HG03139 (cell line): ENCODE results near the gene ARHGAP25.

Source experiments
- ATAC-seq: cut with Tn5 transposase; IDR thresholded peaks from one replicate; pipeline ENCODE4 v1.9.1; 2021; ENCODE audit not compliant: unreplicated experiment

The ARHGAP25 gene

GRCh38 chr2:68764806-68765311, 30.2 kb downstream of the ARHGAP25 start:
- ATAC-seq, result no peak

GRCh38 chr2:68765739-68766375, 31.2 kb downstream of the ARHGAP25 start:
- no peak for ATAC-seq

- peak; percentile 60 for ATAC-seq
These were observed 31.8 kb downstream of the ARHGAP25 start for GRCh38 chr2:68766376-68766845.

GRCh38 chr2:68767031-68767961, 32.7 kb downstream of the ARHGAP25 start:
- no peak for ATAC-seq

- no peak for ATAC-seq
These were observed 33.4 kb downstream of the ARHGAP25 start for GRCh38 chr2:68767996-68768395.

- ATAC-seq, result no peak
These were observed 33.9 kb downstream of the ARHGAP25 start for GRCh38 chr2:68768461-68768860.

- no peak for ATAC-seq
These were observed 34.3 kb downstream of the ARHGAP25 start for GRCh38 chr2:68768951-68769350.

GRCh38 chr2:68769586-68770270, 35.1 kb downstream of the ARHGAP25 start:
- ATAC-seq, result no peak

- ATAC-seq, result no peak
These were observed 35.9 kb downstream of the ARHGAP25 start for GRCh38 chr2:68770271-68771111.

GRCh38 chr2:68771211-68771751, 36.7 kb downstream of the ARHGAP25 start:
- no peak for ATAC-seq

GRCh38 chr2:68772109-68772508, 37.5 kb downstream of the ARHGAP25 start:
- no peak for ATAC-seq

- ATAC-seq, result peak; percentile 91
These were observed 40.1 kb downstream of the ARHGAP25 start for GRCh38 chr2:68774569-68775271.

GRCh38 chr2:68775272-68775842, 40.7 kb downstream of the ARHGAP25 start:
- no peak for ATAC-seq

GRCh38 chr2:68776124-68776523, 41.5 kb downstream of the ARHGAP25 start:
- ATAC-seq, result no peak

GRCh38 chr2:68779595-68779994, 45.0 kb downstream of the ARHGAP25 start:
- no peak for ATAC-seq

GRCh38 chr2:68784188-68784587, 49.6 kb downstream of the ARHGAP25 start:
- no peak for ATAC-seq

- no peak for ATAC-seq
These were observed 50.3 kb downstream of the ARHGAP25 start for GRCh38 chr2:68784915-68785314.

GRCh38 chr2:68787356-68787755, 52.7 kb downstream of the ARHGAP25 start:
- ATAC-seq, result no peak

GRCh38 chr2:68789603-68790002, 55.0 kb downstream of the ARHGAP25 start:
- ATAC-seq, result peak; percentile 98
